DND-41 (cell line): ENCODE data around the gene SLC2A14.
"Not testable (repeated sequence)": the region's sequence is repeated elsewhere in the genome, so short reads cannot be mapped to it uniquely, and the experiment has no call there.

Source experiments
- EZH2 ChIP-seq: IDR thresholded peaks from 3 replicates; pipeline ENCODE4 v1.6.1; 2012; ENCODE audit warnings: borderline replicate concordance, low read depth, mild to moderate bottlenecking, moderate library complexity, low read length, inconsistent platforms; ENCODE audit not compliant: severe bottlenecking
- TF ChIP-seq, protein P1 (sequence below): IDR thresholded peaks from 2 replicates; pipeline ENCODE4 v1.5.1; 2012; ENCODE audit warnings: borderline replicate concordance, low read length, moderate library complexity, mild to moderate bottlenecking; ENCODE audit not compliant: poor library complexity, severe bottlenecking; ENCODE audit errors: extremely low read depth

DNA sequence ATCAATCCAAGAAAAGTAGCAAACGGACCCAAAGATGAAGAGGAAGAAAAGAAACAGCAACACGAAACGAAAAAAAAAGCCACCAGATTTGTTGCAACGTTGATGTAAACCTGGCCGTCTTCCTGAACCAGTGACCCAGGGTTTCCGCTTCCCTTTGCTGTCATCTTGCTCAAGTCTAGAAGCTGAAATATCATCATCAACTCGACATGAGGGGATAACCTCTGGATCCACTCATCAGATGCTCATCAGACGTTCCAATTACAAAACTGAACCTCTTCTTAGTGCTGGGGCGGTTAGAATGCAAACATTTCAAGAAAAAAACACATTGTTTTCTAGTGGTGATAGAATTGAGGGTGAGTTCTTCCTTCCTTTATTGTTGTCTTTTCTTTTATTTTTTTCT lies 29.1 kb downstream of the SLC2A14 start:
- TF ChIP-seq, protein P1, sequence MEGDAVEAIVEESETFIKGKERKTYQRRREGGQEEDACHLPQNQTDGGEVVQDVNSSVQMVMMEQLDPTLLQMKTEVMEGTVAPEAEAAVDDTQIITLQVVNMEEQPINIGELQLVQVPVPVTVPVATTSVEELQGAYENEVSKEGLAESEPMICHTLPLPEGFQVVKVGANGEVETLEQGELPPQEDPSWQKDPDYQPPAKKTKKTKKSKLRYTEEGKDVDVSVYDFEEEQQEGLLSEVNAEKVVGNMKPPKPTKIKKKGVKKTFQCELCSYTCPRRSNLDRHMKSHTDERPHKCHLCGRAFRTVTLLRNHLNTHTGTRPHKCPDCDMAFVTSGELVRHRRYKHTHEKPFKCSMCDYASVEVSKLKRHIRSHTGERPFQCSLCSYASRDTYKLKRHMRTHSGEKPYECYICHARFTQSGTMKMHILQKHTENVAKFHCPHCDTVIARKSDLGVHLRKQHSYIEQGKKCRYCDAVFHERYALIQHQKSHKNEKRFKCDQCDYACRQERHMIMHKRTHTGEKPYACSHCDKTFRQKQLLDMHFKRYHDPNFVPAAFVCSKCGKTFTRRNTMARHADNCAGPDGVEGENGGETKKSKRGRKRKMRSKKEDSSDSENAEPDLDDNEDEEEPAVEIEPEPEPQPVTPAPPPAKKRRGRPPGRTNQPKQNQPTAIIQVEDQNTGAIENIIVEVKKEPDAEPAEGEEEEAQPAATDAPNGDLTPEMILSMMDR: not testable (repeated sequence)
- TF ChIP-seq EZH2: not testable (repeated sequence)
